NB4 (cell line): Measurements from ENCODE around the gene E2F3.

Source experiments
- DNase-seq: peaks from one replicate; pipeline ENCODE4 v3.0.0; 2010; ENCODE audit warnings: low read depth
- H3K4me3 ChIP-seq: one replicate; pipeline ENCODE4 v1.5.1; 2011; ENCODE audit warnings: mild to moderate bottlenecking, low read depth, low read length, moderate library complexity
- MYC ChIP-seq: IDR thresholded peaks from 2 replicates; pipeline ENCODE4 v1.6.1; 2011; ENCODE audit warnings: low read depth, low read length
- POLR2A ChIP-seq: IDR thresholded peaks from 2 replicates; pipeline ENCODE4 v1.6.1; 2011; ENCODE audit warnings: mild to moderate bottlenecking; ENCODE audit not compliant: insufficient read length; ENCODE audit errors: extremely low read depth
- TF ChIP-seq, protein P1 (sequence below): IDR thresholded peaks from 2 replicates; pipeline ENCODE4 v1.6.1; 2011; ENCODE audit warnings: low read depth, low read length
- TF ChIP-seq, protein P2 (sequence below): IDR thresholded peaks from one replicate; pipeline ENCODE4 v1.5.1; 2012; ENCODE audit warnings: low read depth, low read length

Gene E2F3

DNA sequence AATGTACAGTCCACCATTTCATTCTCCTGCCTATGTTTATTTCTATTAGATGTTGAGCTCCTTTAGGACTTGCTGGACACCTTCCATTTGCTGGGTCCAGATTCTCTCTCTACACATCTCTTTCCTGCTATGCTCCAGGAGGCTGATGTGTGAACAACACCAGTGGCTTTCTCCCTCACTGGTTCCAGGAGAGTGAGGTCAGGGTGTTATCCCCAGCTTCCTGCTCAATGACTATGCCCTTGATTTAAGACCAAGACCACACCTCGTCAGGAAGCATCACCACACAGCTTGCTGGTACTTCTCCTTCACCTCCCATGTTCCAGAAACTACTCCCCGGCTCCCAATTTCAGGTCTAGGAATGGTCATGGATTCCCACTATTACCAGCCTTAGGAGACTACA, 31.3 kb upstream of the E2F3 start:
- TF ChIP-seq MYC (no peak), POLR2A (no peak)
- TF ChIP-seq, protein P1, sequence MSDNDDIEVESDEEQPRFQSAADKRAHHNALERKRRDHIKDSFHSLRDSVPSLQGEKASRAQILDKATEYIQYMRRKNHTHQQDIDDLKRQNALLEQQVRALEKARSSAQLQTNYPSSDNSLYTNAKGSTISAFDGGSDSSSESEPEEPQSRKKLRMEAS = no peak
- TF ChIP-seq, protein P2, sequence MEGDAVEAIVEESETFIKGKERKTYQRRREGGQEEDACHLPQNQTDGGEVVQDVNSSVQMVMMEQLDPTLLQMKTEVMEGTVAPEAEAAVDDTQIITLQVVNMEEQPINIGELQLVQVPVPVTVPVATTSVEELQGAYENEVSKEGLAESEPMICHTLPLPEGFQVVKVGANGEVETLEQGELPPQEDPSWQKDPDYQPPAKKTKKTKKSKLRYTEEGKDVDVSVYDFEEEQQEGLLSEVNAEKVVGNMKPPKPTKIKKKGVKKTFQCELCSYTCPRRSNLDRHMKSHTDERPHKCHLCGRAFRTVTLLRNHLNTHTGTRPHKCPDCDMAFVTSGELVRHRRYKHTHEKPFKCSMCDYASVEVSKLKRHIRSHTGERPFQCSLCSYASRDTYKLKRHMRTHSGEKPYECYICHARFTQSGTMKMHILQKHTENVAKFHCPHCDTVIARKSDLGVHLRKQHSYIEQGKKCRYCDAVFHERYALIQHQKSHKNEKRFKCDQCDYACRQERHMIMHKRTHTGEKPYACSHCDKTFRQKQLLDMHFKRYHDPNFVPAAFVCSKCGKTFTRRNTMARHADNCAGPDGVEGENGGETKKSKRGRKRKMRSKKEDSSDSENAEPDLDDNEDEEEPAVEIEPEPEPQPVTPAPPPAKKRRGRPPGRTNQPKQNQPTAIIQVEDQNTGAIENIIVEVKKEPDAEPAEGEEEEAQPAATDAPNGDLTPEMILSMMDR = no peak
- H3K4me3 ChIP-seq = no peak overlapping the region
- DNase-seq = no peak

DNA sequence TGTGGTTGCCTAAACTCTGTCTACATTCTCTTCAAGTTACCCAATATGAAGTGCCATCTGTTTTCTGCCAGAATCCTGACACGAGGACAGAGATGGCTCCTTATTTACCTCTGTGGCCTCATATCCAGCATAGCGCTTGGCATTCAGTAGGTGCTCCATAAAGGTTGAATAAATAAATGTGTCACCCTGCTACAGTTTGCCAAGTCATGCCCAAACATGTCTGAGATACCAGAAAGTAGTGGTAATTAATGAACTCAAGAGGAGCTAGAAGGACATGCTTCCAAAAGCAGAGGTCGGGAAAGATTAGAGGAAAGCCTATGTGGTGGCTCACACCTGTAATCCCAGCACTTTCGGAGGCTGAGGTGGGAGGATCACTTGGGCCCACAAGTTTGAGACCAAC, 30.9 kb upstream of the E2F3 start:
- H3K4me3 ChIP-seq = no peak overlapping the region
- DNase-seq = no peak
- TF ChIP-seq, protein P2 = no peak
- TF ChIP-seq, protein P1 = no peak
- TF ChIP-seq MYC (no peak), POLR2A (no peak)

DNA sequence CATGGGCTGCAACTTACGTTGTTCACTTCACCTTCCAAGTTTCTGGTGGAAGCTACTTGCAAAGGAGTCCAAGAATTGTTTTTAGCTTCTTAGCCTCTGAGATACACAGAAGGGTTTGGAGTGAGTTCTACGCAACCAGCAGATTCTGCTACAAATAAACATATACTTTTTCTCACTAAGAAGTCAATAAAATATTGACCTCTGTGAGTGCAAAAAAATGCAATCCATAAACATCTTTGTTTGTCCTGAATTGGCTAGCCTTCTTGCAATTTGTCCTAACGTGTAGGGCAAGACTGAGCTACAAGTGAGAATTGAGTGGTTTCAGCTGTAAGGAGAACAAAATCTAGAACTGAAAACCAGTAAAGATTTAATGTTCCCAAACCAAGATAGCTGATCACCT, 26.2 kb upstream of the E2F3 start:
- TF ChIP-seq, protein P1 = no peak
- TF ChIP-seq, protein P2 = no peak
- TF ChIP-seq MYC (no peak), POLR2A (no peak)
- H3K4me3 ChIP-seq = no peak overlapping the region
- DNase-seq = no peak

DNA sequence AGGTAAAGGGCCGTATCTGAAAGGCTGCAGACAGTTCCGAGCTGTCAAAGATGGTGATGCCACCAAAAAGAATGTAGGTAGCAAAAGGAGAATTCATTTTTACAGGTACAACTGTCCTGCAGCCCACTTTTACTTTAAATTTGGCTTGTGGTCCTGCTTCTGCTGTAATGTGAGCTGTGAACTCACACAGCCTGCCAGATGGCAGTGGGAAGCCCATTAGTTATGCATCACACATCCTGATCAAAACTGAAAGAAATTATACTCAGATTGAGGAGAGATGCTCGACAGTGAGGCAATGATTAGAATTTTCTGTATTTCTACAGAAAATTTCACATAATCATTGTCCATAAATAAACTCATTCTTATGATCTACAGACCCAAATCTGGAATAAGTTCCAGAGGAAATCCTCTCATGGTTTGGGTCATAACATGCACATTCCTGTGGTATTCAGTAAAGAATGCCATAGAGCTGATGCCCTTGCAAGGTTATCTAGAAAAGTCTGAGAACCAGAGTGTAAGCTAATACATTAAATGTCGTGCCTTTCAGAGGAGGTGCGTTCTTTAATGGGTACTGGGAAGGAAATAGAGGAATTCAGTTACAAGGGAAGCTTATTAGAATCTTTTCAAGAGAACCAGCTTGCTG, 23.9 kb upstream of the E2F3 start:
- DNase-seq = no peak
- H3K4me3 ChIP-seq = no peak overlapping the region
- no peak for TF ChIP-seq POLR2A
- TF ChIP-seq, protein P1 = no peak
- TF ChIP-seq MYC = no peak
- TF ChIP-seq, protein P2 = no peak

DNA sequence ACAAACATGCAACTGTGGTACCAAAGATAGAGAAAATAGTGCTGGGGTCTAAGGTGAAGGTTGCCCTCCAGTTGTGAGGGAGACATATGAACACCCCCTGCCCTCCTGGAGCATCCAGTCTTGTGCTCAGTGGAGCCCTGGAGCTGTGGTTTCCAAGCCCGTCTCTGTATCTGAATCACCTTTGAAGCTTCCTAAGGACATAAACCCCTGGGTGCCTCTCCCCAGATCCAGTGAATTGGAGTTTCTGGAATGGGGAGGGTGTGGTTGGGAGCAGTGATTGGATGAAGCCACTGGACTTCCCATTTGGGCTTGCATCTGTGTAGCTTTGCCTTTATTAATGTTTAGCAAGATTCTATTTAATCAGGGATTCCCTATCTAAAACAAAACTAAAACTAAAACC, 22.4 kb upstream of the E2F3 start:
- DNase-seq = no peak
- no peak overlapping the region for H3K4me3 ChIP-seq
- TF ChIP-seq, protein P2 = no peak
- TF ChIP-seq, protein P1 = no peak
- no peak for TF ChIP-seq MYC
- no peak for TF ChIP-seq POLR2A

DNA sequence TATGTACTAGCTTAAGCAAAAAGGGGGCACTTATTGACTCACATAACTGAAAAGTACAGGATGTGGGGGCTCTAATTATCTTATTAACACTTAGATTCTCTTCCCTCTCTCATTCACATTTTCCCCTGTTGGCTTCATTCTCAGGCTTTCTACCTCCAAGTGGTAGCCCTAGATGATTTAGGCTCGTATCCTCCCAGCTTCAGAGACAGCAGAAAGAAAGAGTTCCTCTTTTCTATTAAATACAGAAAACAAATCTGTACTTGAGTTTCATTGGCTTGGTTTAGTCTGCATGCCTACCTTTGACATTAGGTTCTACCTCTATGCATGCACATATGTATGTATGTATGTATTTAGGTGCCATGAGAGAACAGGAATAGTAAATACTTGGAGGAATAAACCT, 15.5 kb upstream of the E2F3 start:
- H3K4me3 ChIP-seq = no peak overlapping the region
- no peak for DNase-seq

More for the DNA sequence above, 15.5 kb upstream of the E2F3 start:
- TF ChIP-seq, protein P1 = no peak
- TF ChIP-seq POLR2A (no peak), MYC (no peak)
- TF ChIP-seq, protein P2 = no peak
